Activated effector memory CD4-positive, alpha-beta T cell treated with Interleukin-2 at 50 U/mL for 16 hours (primary cell): ENCODE measurements around the gene KCNJ1.

Source experiments
- DNase-seq: peaks from one replicate; pipeline ENCODE4 v3.0.0-alpha.2; 2020

The KCNJ1 gene

DNA sequence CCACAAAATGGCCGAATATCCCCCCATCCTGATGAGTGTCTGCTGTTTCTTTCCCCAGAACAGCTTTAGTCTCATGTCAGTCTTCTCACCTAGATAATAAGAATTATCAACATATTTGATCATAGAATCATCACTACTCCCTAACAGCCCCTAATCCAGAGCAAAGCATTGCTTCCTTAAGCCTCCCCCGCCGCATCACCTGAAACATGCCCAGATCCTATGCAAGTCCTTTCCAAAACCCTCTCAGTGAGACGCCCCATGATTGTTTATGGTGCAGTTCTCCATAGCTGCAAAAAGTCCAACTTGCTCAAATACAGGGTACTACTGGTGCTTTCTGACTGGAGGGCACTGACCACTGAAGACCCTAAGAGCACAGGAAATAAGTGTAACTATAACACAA, 20.1 kb downstream of the KCNJ1 start:
- no peak for DNase-seq

DNA sequence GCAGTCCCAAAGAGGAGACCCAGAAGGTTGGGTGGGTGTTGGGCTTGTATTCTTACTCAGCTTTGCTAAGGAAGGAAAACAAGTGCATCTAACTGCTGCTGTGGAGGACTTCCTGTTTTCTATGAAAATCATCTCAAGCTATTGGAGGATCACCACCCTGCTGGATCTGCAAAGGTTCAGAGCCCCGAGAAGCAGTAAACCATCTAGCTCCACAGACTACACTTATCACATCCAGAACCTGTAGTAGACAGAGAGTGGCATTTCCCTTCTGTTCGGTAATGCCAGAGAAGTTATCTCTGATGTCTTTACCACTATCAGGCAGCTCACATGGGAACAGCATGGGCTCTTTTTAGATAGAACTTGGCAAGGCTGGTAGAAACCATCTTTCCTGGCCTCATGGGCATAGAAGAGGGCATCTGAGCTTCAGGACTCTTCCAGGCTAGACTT, 21.7 kb downstream of the KCNJ1 start:
- DNase-seq: no peak

DNA sequence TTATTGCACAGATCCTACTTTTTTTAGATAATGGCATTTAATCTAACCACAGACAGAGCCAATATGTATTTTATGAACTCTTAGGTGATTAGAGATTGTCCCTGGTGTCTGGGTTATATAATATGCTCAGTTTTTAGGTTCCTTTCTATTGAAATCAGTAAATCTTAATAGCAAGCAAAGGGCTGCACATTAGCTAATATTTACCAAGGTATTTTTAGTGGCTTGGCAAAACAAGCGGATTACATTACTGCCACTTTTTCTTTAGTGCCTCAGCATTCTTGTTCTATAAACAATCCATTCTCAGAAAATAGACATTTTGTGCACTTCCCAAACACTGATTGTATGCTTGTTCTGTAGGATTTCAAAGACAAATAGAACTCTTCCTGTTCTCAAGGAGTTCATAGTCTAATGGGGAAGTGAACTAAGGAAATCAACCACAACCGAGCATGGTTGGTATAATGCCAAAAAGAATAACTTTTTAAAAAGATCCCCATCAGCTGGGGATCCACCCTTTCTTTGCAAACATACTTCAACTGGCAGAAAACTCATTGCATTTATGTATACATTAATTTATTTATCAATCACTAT, 23.8 kb downstream of the KCNJ1 start:
- DNase-seq: no peak

DNA sequence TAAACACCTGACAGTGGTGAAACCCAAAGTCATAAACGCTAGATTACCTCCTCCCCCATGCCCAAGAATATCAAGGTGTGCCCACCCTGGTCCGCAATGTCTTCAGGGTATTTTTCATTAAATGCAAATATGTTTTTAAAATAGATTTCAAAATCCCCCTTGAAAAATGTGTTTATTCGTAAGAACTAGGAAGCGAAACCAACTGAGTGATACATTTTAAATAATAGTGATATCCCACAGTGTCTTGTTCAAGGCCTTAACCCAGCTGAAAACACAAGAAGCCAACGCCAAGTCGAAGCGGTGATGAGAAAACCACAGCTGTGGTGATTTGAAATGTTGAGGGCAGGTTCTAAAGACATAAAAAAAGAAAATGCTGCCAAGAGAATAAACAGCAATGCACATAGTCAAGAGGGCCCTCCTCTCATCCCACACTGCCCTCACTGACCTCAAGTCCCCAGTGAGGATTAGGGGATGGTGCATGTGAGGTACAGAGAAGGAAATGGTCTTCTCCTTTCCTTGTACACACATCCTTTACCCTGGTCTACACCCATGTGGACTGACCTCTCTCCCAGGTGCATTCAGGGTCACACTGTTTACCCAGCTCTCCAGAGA, 25.5 kb downstream of the KCNJ1 start:
- no peak for DNase-seq

DNA sequence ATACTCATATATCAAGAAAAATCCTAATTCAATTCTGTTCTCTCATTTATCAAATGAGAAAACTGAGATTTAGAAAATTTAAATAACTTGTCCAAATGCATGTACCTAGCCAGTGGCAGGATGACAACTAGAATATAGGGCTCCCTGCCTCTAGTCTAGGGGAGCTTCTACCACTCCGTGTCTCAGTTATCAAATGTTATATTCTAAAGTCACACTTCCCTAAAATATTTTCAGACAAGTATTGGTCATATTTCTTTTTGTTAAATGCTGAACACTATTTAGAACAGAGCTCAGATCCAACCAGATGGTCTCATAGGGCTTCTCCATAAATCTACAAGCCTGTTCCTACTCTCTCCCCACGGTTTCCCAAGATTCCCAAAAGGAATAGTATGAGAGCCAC, 26.3 kb downstream of the KCNJ1 start:
- DNase-seq: no peak

DNA sequence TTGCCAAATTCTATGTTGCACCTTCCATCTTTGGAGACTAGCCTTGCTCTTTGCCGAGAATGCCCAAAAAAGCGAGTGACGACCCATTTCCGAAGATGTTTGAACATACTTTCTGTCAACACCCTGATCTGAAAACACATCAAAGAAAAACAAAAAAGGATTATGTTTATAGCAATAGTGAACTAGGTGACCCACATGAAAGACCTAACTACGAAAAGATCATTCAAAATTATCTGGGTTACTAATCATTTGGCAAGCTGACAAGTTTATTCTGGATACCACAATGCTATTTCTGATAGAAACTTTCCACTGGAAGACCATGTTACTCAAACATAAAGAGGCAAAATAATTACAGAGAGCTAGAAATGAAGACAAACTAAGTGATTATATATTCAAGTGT, 27.0 kb downstream of the KCNJ1 start:
- DNase-seq: no peak

DNA sequence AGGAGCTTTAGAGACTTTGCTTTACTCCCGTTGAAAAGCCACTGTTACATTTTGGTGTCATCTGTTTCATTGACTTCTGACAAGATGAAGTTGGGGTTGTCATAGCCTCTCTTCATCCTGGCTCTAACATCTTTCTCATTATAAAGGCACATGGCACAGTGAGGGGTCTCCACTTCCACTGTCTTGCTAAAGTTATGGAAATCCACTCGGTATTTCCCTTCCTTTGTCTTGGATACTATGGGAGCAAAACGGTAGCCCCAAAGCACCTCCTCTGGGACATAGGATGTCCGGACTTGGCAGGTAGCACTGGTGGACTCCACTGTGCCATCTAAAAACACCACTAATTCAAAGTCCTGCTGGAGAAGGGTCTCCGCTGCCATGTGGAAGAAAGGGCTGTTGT, 28.0 kb downstream of the KCNJ1 start:
- DNase-seq: no peak

DNA sequence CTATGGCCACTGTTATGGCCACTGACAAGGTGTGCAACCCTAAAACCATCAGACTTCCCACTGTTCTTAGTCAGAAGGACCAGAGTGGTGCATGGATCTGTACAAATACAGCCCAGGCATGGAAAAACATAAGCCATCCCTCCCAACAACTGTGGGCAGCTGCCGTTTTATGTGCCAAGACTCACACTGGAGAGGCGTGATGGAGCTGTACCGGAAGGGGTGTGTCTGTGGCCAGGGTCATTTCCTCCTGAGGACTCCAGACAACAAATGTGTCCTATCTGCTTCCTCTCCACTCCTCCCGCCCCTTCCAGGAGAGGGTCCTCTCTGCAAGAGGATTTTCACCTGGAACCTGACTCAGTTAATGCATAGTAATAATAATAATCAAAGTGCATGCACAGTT, 29.5 kb downstream of the KCNJ1 start:
- DNase-seq: peak; percentile 30

DNA sequence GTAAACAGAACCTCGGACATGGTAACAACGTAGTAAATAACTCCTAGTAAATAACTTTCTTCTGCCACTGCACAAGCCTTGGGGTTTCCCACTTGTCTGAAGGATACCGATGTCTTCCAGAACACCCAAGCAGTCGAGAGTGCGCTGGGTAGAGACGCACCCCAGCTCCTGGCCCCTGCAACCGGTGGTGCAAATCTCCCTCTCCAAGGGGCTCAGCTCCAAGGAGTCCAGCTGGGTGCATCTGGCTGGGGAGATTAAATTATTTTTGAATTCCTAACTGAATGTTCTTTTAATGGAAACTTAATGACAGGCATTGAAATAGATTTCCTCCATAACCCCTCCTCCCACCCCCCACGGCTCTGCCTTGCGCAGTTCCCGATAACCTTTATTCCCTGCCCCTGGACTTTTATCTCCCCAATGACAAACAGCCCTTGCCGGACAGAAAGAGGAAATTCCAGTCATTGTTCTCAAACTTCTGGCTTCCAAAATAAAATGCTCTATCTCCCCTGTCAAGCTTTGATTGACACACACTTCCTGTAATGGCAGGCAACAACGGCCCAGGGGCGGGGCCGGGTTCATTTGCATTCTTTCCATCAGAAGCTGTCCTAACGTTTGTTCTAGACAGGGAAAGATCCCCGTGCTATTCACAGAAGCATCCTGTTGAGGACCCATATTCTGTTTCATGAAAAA, 31.2 kb downstream of the KCNJ1 start:
- no peak for DNase-seq

DNA sequence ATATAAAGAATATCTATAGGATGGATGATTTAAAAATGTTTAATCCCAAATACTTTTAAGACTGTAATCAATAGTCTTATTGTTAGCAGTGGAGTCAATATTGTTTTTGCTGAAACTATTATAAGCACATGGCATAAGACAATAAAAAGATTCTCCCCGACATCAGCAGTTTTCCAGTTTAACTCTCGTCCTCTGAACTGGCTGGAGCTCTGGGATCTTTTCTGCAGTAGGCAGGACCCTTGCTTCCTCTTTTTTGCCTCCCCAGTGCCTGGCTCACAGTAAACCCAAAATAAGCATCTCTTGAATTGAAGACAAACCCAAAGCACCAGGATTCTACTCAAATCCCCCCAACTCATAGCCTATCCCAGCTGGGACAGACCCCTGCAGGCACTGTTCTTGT, 32.9 kb downstream of the KCNJ1 start:
- no peak for DNase-seq

DNA sequence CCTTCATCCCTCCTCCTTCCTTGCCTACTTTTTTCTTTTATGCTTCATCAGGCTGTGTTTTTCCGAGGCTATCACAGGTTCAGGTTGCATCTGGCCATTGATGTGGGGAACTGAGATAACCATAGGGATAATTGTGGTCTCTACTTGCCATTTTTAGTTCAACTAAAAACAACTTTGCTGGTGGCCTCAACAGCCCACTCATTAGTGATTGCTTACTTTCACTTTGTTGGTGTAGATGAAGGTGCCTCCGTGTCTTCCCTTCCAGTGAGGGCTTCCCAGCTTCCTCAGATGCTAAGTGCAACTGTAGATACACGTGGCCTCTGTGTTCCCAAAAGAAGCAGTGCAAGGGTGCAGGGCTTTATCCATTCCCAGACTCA, 35.0 kb downstream of the KCNJ1 start:
- DNase-seq: no peak

DNA sequence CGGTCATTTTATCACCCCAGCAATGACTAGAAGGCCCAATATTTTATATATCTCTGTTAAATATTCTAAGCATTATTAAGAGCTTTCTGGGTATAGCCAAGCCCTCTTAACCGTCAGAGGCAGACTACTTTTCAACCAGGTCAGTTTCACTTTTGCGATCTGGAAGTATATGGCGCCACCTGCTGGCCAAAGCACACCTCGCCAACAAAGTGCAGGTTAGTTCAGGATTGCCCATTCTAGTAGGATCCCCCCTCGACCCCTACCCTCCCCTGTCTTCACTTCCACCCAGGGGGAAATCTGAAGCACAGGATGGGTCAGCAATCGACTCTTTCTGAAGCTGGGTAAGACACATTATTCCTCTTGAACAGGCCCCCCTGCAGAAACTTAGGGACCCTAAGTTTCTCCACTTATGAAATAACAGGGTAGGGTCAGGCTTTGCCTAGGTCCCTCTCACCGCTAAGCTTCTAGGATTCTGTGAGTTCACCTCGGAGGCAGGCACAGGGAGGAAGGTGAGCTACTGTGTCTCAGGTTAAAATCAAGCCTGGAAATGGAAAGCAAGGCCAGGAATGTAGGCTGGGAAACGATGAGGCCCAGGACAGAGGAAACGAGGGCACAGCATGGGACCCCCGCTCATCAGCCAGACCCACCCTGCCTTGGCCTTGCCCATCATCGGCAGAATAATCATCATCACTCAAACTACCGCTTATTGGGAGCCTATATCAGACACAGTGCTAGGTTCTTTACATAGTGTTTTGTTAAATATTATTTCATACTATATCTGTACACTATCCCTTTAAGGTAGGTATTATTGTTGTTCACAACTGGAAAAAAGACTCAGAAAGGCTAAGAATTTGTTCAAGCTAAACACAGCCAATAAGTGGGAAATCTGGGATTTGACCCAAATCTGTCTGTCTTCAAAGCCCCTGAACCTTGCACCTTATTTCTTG, 35.6 kb downstream of the KCNJ1 start:
- peak; percentile 76 for DNase-seq

DNA sequence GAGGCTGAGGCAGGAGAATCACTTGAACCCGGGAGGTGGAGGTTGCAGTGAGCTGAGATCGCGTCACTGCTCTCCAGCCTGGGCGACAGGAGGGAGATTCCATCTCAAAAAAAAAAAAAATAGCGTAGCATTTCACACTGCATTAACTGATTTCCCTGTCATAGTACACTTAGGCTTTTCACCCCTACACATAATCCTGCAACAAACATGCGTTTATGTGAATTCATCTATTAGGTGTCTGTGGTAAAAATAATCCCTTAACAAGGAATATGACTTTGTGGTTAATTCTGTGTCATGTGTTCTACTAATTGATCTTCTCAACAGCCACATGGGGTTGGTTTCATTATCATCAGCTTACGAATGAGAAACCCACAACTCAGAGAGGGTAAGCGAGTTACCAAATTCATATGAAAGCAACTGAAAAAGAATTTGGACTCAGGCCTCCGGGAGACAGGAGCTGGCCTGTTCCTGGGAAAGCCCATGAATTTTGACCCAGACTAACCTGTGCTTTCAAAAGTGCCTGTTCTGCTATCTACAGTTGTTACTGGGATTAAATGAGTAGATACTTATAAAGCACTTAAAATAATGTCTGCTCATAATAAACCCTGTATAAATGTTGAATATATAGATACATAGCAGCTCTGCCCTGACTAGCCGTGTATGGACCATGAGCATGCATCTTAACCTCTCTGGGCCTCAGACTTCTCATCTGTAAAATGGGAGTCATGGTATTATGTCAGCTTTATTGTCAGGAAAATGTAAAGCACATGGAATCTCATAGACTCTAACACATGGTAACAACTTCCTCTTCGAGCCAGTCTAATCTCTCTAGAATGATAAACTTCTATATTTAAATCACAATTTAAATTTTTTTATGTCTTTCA, 36.6 kb downstream of the KCNJ1 start:
- DNase-seq: no peak

DNA sequence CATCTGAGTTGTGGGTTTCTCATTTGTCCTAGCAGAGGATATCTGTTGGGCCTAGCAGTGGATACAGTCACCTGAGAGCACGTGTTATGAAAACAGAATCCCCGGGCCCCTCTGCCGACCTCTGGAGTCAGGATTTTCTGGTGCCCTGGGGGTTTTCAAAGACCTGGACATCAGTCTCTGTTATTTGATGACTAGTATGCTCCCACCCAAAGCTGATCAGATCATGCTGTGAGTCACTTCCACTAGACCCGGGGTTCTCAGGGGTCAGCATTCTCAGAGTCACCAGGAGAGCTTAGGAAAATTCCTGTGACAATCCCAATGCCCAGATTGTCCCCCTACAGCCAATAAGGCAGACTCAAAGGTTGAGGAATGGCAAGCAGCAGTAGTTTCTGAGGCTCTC, 38.7 kb downstream of the KCNJ1 start:
- DNase-seq: no peak

DNA sequence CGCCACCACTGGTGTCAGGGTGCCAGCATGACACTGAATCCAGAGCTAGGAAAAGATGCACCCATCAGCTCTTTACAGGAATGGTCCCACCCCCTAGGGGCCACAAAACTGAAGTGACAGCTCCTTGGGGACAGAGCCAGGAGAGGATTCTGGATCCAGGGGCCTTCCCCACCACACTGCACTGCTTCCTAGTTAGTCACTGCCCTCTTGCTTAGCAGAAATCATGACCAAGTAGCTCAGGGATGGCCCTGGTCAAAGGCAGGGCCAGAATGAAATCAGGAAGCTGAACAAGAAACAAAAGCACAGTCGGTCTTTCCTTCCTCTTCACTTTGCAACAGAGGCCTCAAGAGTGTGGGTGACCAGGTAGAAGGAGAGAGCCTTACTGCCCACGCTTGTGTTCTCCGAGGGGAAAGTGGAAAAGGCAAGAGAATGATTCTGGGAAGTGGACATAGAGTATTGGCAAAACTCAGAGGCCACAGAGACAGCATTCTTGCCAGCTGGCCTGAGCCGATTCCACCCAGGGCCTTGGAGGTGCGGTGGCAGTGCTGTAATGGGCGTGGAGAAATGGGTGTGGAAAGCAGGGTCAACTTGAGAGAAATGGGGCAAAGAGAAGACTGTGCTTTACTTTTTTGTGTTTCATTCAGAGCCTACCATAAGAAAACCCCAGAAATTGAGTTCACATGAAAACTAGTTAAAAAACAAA, 39.8 kb downstream of the KCNJ1 start:
- no peak for DNase-seq

DNA sequence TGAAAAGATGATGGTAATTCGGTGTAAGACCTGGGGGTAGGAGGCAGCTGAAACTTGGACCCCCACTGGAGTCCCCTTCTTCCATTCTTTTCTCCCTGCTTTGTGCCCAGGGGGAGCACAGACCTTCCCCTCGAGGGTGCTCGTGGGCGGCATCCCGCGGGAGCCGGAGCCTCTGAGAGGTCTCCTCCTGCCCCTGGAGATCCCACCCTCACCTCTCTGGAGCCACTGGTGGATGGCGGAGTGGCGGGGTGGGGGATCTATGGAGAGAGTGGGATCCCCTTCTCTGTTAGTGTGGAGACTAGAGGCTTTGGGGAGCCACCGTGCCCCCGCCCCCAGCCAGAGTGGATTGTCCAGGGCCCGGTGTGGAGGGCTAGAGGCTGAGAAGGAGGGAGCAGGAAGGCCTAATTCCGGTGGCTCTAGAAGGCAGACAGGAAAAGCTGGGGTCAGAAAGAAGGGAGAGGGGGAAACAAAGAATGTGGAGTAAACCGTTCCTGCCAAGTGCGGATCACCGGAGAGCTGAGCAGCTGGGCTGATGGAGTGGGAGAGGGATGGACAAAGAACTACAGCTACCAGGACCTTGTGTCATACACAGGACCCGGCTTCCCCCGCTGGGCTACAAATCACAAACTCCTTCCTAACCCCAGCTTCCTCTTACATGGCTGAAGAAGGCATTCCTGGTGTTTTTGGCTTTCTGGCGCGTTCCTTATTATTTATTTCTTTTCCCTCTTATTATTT, 41.9 kb downstream of the KCNJ1 start:
- no peak for DNase-seq

DNA sequence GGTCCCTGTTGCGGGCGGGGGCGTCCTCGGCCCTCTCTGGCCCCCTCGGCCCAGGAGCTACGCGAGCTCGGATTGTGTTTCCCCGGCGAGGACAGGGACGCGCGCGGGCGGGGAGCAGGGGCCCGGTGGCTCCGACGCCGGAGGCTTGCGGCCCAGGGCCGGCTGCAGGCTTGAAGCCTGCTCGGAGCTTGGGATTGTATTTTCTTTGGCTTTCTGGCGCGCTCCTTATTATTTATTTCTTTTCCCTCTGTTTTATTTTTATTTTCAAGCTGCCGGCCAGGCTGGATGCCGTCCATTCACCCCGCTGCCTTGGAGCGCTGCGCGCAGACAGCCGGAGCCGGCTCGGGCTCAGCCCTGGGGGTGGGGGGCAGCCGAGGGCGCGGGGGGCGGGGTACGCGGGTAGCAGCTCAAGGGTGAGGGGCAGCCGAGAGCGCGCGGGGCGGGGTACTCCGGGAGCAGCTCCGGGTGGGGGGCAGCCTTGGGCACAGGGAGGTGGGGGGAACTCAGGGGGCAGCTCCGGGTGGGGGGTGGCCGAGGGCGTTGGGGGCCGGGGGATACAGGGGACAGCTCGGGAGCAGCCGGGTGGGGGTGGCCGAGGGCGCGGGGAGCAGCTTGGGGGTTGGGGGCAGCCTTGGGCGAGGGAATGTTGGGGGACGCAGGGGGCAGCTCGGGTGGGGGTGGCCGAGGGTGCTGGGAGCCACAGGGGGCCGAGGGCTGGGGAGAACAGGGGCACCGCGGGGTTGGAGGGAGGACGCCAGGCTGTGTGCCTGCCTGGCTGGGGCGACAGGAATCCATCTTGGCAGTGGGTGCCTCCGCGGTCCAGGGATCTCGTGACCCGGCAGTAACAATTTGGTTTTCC, 42.7 kb downstream of the KCNJ1 start:
- DNase-seq: no peak

DNA sequence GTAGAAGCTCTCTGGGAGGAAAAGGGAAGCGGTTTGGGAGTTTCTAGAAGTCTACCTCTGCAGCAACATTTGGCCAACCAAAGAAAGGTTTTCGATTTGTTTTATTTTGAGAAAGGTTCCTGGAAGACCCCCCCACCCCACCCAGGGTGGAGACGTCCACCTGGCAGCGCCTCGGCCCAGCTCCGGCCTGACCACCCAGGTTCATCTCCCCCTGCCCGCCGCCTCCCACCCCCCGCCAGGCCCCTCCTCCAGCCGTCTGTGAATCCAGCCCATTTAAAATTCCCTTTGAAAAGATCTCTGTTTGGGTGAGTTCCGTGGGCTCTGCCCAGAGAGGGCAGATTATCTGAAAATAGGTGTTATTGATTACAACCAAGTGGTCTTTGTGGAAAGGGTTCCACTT, 43.3 kb downstream of the KCNJ1 start:
- DNase-seq: no peak

DNA sequence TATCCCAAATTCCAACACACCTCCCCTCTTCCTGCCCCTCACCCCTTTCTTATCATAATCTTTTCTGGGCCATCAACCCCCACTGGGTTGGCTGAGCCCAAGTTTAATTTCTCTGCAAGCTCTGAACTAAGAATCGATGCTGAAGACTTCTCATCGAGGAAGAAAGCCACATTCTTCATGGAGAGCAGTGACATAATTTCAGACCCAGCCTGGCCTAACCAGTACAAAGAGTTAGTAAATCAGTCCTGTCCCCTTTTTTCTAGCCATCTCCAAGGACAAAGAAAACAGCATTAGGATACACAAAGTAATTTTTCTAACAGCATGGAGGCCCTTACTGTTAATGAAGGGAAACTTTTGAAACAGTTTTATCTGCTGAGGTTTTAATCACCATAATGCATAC, 45.0 kb downstream of the KCNJ1 start:
- no peak for DNase-seq

DNA sequence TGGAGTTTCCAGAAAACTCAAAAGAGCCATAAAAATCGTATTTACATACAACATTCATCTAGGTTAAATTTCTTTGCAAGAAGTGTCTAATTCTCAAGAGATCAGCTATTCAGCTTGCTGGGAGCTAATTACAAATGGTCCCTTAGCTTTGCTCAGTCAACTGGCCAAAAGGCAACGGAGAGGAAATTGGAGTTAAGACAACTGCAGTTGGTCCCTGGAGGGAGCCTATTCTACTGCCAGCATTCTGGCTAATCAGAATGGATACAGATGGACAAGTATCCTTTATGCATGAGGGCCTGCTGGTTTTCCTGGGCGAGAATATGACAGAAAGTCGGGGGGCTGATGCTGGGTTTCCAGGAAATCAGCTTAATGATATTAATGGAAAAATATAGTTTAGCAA, 45.5 kb downstream of the KCNJ1 start:
- no peak for DNase-seq
